Measurements from ENCODE around the gene ZDHHC14.

GRCh38 chr6:157459327-157459726 lies 78.3 kb downstream of the ZDHHC14 start:
- no peak for TF ChIP-seq GATA1 (IDR thresholded peaks at IDR 0.05; ENCODE audit: low read depth, low read length)
- no peak for TF ChIP-seq POLR2A (IDR thresholded peaks at IDR 0.05; ENCODE audit: low read length)
